ENCODE results near the gene ONECUT2. TPM values are rescaled to one million over a fixed set of nuclear protein-coding genes. Genes with fewer than 3 reads are reported as not detected.
"Not testable (repeated sequence)": the region's sequence is repeated elsewhere in the genome, so short reads cannot be mapped to it uniquely, and the experiment has no call there.

The ONECUT2 gene
- total and polyA plus RNA-seq, 9 of the 15 experiments (the other 6 are each of a cell fraction or from before 2014, with no cell fraction given) = 0.27 to 2.5 (median 0.83) TPM

DNA sequence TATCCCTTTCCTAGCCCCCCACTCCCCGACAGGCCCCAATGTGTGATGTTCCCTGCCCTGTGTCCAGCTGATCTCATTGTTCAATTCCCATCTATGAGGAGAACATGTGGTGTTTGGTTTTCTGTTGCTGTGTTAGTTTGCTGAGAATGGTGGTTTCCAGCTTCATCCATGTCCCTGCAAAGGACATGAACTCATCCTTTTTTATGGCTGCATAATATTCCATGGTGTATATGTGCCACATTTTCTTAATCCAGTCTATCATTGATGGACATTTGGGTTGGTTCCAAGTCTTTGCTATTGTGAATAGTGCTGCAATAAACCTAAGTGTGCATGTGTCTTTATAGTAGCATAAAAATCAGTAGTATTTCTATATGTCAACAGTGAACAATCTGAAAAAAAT lies 40.4 kb upstream of the ONECUT2 start:
- H3K9me3 ChIP-seq (replicated peaks; ENCODE audit: control insufficient read depth, insufficient read depth, low read depth, low read length); H3K4me3 ChIP-seq; H3K27me3 ChIP-seq (ENCODE audit: control insufficient read depth in 2 of 2, insufficient read depth in 2 of 2, low read length in 2 of 2); BruUV-seq (replicated peaks); H3K4me1 ChIP-seq (replicated peaks in 1 of 2; ENCODE audit: control insufficient read depth in 2 of 2, insufficient read depth in 2 of 2, low read length in 2 of 2); H3K36me3 ChIP-seq (ENCODE audit: control insufficient read depth, insufficient read depth, low read length); H4K20me1 ChIP-seq (replicated peaks; ENCODE audit: control insufficient read depth, insufficient read depth, low read length); intact Hi-C loops (cut with micrococcal nuclease); POLR2A ChIA-PET; in situ Hi-C loops (cut with MboI); CTCF ChIA-PET (ENCODE audit: low intra/inter-chr PET ratio); H2AFZ ChIP-seq (ENCODE audit: low read depth, low read length); H3K4me2 ChIP-seq (ENCODE audit: insufficient read depth, low read length); FAIRE-seq; H3K9ac ChIP-seq (ENCODE audit: insufficient read depth in 1 of 2, low read depth in 2 of 2, low read length in 2 of 2); H3K27ac ChIP-seq (ENCODE audit: extremely low read depth, low read depth, low read length); H3K9me1 ChIP-seq (ENCODE audit: control insufficient read depth, insufficient read depth, low read length); H3K79me2 ChIP-seq (ENCODE audit: control insufficient read depth, insufficient read depth, low read length); ATAC-seq; DNase-seq (ENCODE audit: extremely low read depth in 1 of 4, low spot score in 3 of 4): not testable (repeated sequence)
- 0% methylated on average over 1 of the region's 1 CpG for WGBS (ENCODE audit: insufficient coverage, low coverage, missing lambda C conversion rate)

DNA sequence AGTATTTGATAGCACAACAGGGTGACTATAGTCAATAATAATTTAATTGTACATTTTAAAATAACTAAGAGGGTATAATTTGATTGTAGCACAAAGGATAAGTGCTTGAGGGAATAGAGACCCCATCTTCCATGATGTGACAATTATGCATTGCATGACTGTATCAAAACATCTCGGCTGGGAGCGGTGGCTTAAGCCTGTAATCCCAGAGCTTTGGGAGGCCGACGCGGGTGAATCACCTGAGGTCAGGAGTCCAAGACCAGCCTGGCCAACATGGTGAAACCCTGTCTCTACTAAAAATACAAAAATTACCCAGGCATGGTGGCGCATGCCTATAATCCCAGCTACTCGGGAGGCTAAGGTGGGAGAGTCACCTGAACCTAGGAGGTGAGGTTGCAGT lies 38.3 kb upstream of the ONECUT2 start:
- BruUV-seq (replicated peaks); intact Hi-C loops (cut with micrococcal nuclease); FAIRE-seq; H3K4me2 ChIP-seq (ENCODE audit: insufficient read depth, low read length); H3K79me2 ChIP-seq (ENCODE audit: control insufficient read depth, insufficient read depth, low read length); H2AFZ ChIP-seq (ENCODE audit: low read depth, low read length); H3K9me1 ChIP-seq (ENCODE audit: control insufficient read depth, insufficient read depth, low read length); H4K20me1 ChIP-seq (replicated peaks; ENCODE audit: control insufficient read depth, insufficient read depth, low read length); H3K27ac ChIP-seq (ENCODE audit: extremely low read depth, low read depth, low read length); ATAC-seq; H3K4me3 ChIP-seq; POLR2A ChIA-PET; H3K9ac ChIP-seq (ENCODE audit: insufficient read depth in 1 of 2, low read depth in 2 of 2, low read length in 2 of 2); H3K9me3 ChIP-seq (replicated peaks; ENCODE audit: control insufficient read depth, insufficient read depth, low read depth, low read length); H3K4me1 ChIP-seq (replicated peaks in 1 of 2; ENCODE audit: control insufficient read depth in 2 of 2, insufficient read depth in 2 of 2, low read length in 2 of 2); in situ Hi-C loops (cut with MboI); DNase-seq (ENCODE audit: extremely low read depth in 1 of 4, low spot score in 3 of 4); H3K36me3 ChIP-seq (ENCODE audit: control insufficient read depth, insufficient read depth, low read length); CTCF ChIA-PET (ENCODE audit: low intra/inter-chr PET ratio); H3K27me3 ChIP-seq (ENCODE audit: control insufficient read depth in 2 of 2, insufficient read depth in 2 of 2, low read length in 2 of 2): not testable (repeated sequence)
- WGBS (ENCODE audit: insufficient coverage, low coverage, missing lambda C conversion rate) = 16% methylated on average over 5 of the region's 7 CpGs
